ENCODE data around the gene RNF220. TPM values are rescaled to one million over a fixed set of nuclear protein-coding genes. Genes with fewer than 3 reads are reported as not detected.

The RNF220 gene
- polyA plus RNA-seq, 1 of the 3 experiments (the other 2 are of a cell fraction), result 83.7 TPM

- Histone ChIP-seq H3K4me2 (no peak overlapping the region), H3K36me3 (replicated peaks in 1 of 2; ENCODE audit: control insufficient read depth in 1 of 2, insufficient read depth in 2 of 2, low read length in 1 of 2) (no peaks in the 10 kb centered on the region), H3K4me3 (ENCODE audit: low read depth in 2 of 2, low read length in 1 of 2) (no peak overlapping the region), H3K79me2 (ENCODE audit: insufficient read depth) (no peaks in the 10 kb centered on the region), H2AFZ (ENCODE audit: low read depth) (no peak overlapping the region), H4K20me1 (ENCODE audit: insufficient read depth) (no peaks in the 10 kb centered on the region), H3K9ac (no peak overlapping the region), H3K9me2 (no peaks in the 10 kb centered on the region), H3K4me1 (ENCODE audit: control insufficient read depth in 1 of 2, insufficient read depth in 2 of 2, low read depth in 1 of 2, low read length in 1 of 2) (no peaks in the 10 kb centered on the region), H3K9me3 (no peaks in the 10 kb centered on the region), H3F3A (replicated peaks; ENCODE audit: insufficient read depth) (no peaks in the 10 kb centered on the region), H3K27me3 (ENCODE audit: insufficient read depth) (peaks cover 11% of the 10 kb centered on the region; the same call in 1 of the 2 replicates), H3K27ac (ENCODE audit: low read depth in 2 of 2, low read length in 1 of 2) (no peak overlapping the region)
- ChIA-PET POLR2A (no interaction called here), CTCF (interaction anchor here (2.4 to 4.8 kb wide), 3 partner anchors 60 to 372 kb away, joined by 8 to 47 read pairs (median 41); no protein-coding TSS in a partner anchor)
- no peak for DNase-seq
- TF ChIP-seq NRF1 (IDR thresholded peaks at IDR 0.05; ENCODE audit: low read depth, low read length) (no peak), FOSL2 (IDR thresholded peaks at IDR 0.05; ENCODE audit: borderline replicate concordance, low read depth) (no peak), RFX5 (IDR thresholded peaks at IDR 0.05; ENCODE audit: low read length) (no peak), CTCF (IDR thresholded peaks at IDR 0.05) (no peak), MAX (IDR thresholded peaks at IDR 0.05; ENCODE audit: low read depth) (no peak), TAF1 (IDR thresholded peaks at IDR 0.05; ENCODE audit: borderline replicate concordance, low read depth, low read length) (no peak), FOXM1 (IDR thresholded peaks at IDR 0.05; ENCODE audit: low read depth) (no peak), USF1 (IDR thresholded peaks at IDR 0.05; ENCODE audit: borderline replicate concordance, low read depth) (no peak), RCOR1 (IDR thresholded peaks at IDR 0.05; ENCODE audit: low read length) (no peak), GABPA (IDR thresholded peaks at IDR 0.05; ENCODE audit: low read depth) (no peak), IRF3 (IDR thresholded peaks at IDR 0.05; ENCODE audit: low read depth, low read length) (no peak), PBX3 (IDR thresholded peaks at IDR 0.05) (no peak), RAD21 (IDR thresholded peaks at IDR 0.05; ENCODE audit: low read length) (no peak)
- 88% methylated on average over 5 of the region's 5 CpGs for WGBS (ENCODE audit: low lambda C conversion rate)
Measured at GRCh38 chr1:44591381-44591780, 186.3 kb downstream of the RNF220 start.

Measured in SK-N-SH (cell line).